K562 (cell line): ENCODE measurements around the gene TMED4. TPM values are rescaled to one million over a fixed set of nuclear protein-coding genes. Genes with fewer than 3 reads are reported as not detected.

ENCODE experiments used
- ATAC-seq: fragments of 200-7000 bp; cut with Tn5 transposase; 3 replicates; pipeline ENCODE4 v1.9.1; 2020; ENCODE audit warnings: moderate library complexity
- BruUV-seq: library from RNA; stranded (reverse); fragments of 400-500 nt; replicated peaks from 2 replicates; lab custom pipeline; 2021; lab: Mats Ljungman, UMichigan
- CTCF ChIA-PET: fragments of 300-600 bp; formaldehyde crosslinking; extraction: SDS; loops from one replicate; lab custom pipeline; 2021; ENCODE audit warnings: low intra/inter-chr PET ratio; lab: Yijun Ruan, JAX
- POLR2A ChIA-PET: fragments of 300-600, 350-650 bp; sonication (Branson Sonifier 250); formaldehyde crosslinking; extraction: SDS; loops from one replicate; lab custom pipeline; 2021; ENCODE audit warnings: antibody characterized with exemption, inconsistent platforms; lab: Yijun Ruan, JAX
- DNase-seq, 4 experiments: peaks; one replicate each; pipeline versions ENCODE4 v3.0.0 to v3.0.0-alpha.2; 2011 to 2018; ENCODE audit warnings: low spot score in 3 of 4, mixed read lengths in 3 of 4; ENCODE audit errors: extremely low read depth in 1 of 4
- FAIRE-seq: peaks from 2 replicates; lab custom pipeline; 2011; peaks lifted over from hg19 to GRCh38; lab: Jason Lieb, UNC
- H2AFZ ChIP-seq: 2 replicates; pipeline ENCODE4 v1.6.0; 2011; ENCODE audit warnings: low read depth, low read length, control low read depth, inconsistent platforms
- H3K27ac ChIP-seq: fragments of 200-600 bp; 3 replicates; pipeline ENCODE4 v1.8.0; 2011; ENCODE audit warnings: low read depth, mild to moderate bottlenecking, control low read depth, inconsistent platforms, low read length, moderate library complexity, mixed read lengths; ENCODE audit errors: extremely low read depth
- H3K27me3 ChIP-seq, 2 experiments: fragments of 300-600 bp in 1 of 2; 2 replicates in 1 of 2; 3 replicates in 1 of 2; pipeline versions ENCODE4 v1.6.0 to v1.8.0; 2011; ENCODE audit warnings: inconsistent platforms in 2 of 2, low read length in 2 of 2, mild to moderate bottlenecking in 1 of 2, mixed read lengths in 1 of 2, moderate library complexity in 1 of 2; ENCODE audit not compliant: control insufficient read depth in 2 of 2, insufficient read depth in 2 of 2
- H3K36me3 ChIP-seq: fragments of 300-600 bp; 3 replicates; pipeline ENCODE4 v1.8.0; 2011; ENCODE audit warnings: mild to moderate bottlenecking, low read length, inconsistent platforms; ENCODE audit not compliant: control insufficient read depth, insufficient read depth
- H3K4me1 ChIP-seq, 2 experiments: fragments of 200-600 bp in 1 of 2; replicated peaks in 1 of 2; 2 replicates in 1 of 2; 3 replicates in 1 of 2; pipeline versions ENCODE4 v1.5.1 to v1.8.0; 2011; ENCODE audit warnings: inconsistent platforms in 2 of 2, low read length in 2 of 2, mild to moderate bottlenecking in 1 of 2, mixed read lengths in 1 of 2, moderate library complexity in 1 of 2; ENCODE audit not compliant: control insufficient read depth in 2 of 2, insufficient read depth in 2 of 2
- H3K4me2 ChIP-seq: 2 replicates; pipeline ENCODE4 v1.6.1; 2011; ENCODE audit warnings: low read length, control low read depth, inconsistent platforms, mixed read lengths; ENCODE audit not compliant: insufficient read depth
- H3K4me3 ChIP-seq: fragments of 200-600 bp; sonication (generic), shearing (Covaris generic); 2 replicates; pipeline ENCODE4 v1.5.1; 2016; ENCODE audit warnings: control low read depth, inconsistent platforms
- H3K79me2 ChIP-seq: fragments of 200-600 bp; 3 replicates; pipeline ENCODE4 v1.8.0; 2011; ENCODE audit warnings: low read length, inconsistent platforms; ENCODE audit not compliant: control insufficient read depth, insufficient read depth
- H3K9ac ChIP-seq, 2 experiments: 2 replicates each; pipeline versions ENCODE4 v1.6.0 to v1.6.1; 2011; ENCODE audit warnings: low read depth in 2 of 2, low read length in 2 of 2, control low read depth in 1 of 2, inconsistent platforms in 1 of 2, mild to moderate bottlenecking in 1 of 2, mixed read lengths in 1 of 2; ENCODE audit not compliant: insufficient read depth in 1 of 2
- H3K9me1 ChIP-seq: one replicate; pipeline ENCODE4 v1.6.0; 2011; ENCODE audit warnings: inconsistent platforms, mild to moderate bottlenecking, low read length, moderate library complexity; ENCODE audit not compliant: control insufficient read depth, insufficient read depth
- H3K9me3 ChIP-seq: replicated peaks from 2 replicates; pipeline ENCODE4 v1.5.1; 2011; ENCODE audit warnings: low read depth, low read length, inconsistent platforms; ENCODE audit not compliant: control insufficient read depth, insufficient read depth
- H4K20me1 ChIP-seq: replicated peaks from 2 replicates; pipeline ENCODE4 v1.6.1; 2011; ENCODE audit warnings: low read length, inconsistent platforms, mixed read lengths; ENCODE audit not compliant: control insufficient read depth, insufficient read depth
- ARNT ChIP-seq, 2 experiments: fragments of 450-650 bp; IDR thresholded peaks; 2 replicates each; pipeline ENCODE4 v1.6.1; 2016; ENCODE audit warnings: mild to moderate bottlenecking in 1 of 2
- CBX8 ChIP-seq: fragments of 200-600 bp; sonication (generic); IDR thresholded peaks from 2 replicates; pipeline ENCODE4 v1.6.1; 2012; ENCODE audit warnings: borderline replicate concordance, mixed run types, low read depth, mild to moderate bottlenecking, moderate library complexity, mixed read lengths, low read length, control low read depth, inconsistent platforms; ENCODE audit not compliant: poor library complexity, severe bottlenecking; ENCODE audit errors: extremely low read depth
- CEBPB ChIP-seq: fragments of 450-650 bp; IDR thresholded peaks from 2 replicates; pipeline ENCODE4 v1.6.1; 2016; ENCODE audit warnings: missing genetic modification characterization, missing compliant biosample characterization
- CEBPG ChIP-seq, 3 experiments: fragments of 200-800 bp in 1 of 3; sonication (Bioruptor generic) in 1 of 3; sonication (generic) in 1 of 3; formaldehyde crosslinking in 1 of 3; IDR thresholded peaks in 2 of 3; conservative IDR thresholded peaks in 1 of 3; 2 replicates each; pipeline versions ENCODE4 v1.6.1 to v1.8.0; 2016 to 2022; ENCODE audit warnings: missing compliant biosample characterization in 2 of 3, missing genetic modification characterization in 2 of 3, mild to moderate bottlenecking in 1 of 3, missing genetic modification reagents in 1 of 3
- CHAMP1 ChIP-seq: fragments of 450-650 bp; IDR thresholded peaks from 2 replicates; pipeline ENCODE4 v1.6.1; 2016; ENCODE audit warnings: mild to moderate bottlenecking
- CXXC5 ChIP-seq: fragments of 250-450 bp; sonication (Bioruptor Pico); IDR thresholded peaks from 2 replicates; pipeline ENCODE4 v1.8.0; 2022; ENCODE audit warnings: inconsistent platforms, mild to moderate bottlenecking, moderate library complexity
- FUS ChIP-seq: fragments of 200-400 bp; formaldehyde crosslinking; optimal IDR thresholded peaks from 2 replicates; pipeline ENCODE3; 2017; ENCODE audit warnings: low read depth, low read length
- NFRKB ChIP-seq: fragments of 450-650 bp; IDR thresholded peaks from 2 replicates; pipeline ENCODE4 v1.6.1; 2016; ENCODE audit warnings: low read depth
- PHTF2 ChIP-seq: fragments of 250-450 bp; sonication (Bioruptor Pico); IDR thresholded peaks from 2 replicates; pipeline ENCODE4 v1.5.0; 2021; ENCODE audit warnings: mild to moderate bottlenecking
- TAL1 ChIP-seq: fragments of 450-650 bp; IDR thresholded peaks from 2 replicates; pipeline ENCODE4 v1.6.1; 2016; ENCODE audit warnings: mild to moderate bottlenecking
- ZHX1 ChIP-seq: fragments of 150-350 bp; conservative IDR thresholded peaks from 2 replicates; pipeline ENCODE4 v1.6.1; 2014; ENCODE audit warnings: low read length
- ZNF121 ChIP-seq: sonication (generic); formaldehyde crosslinking; conservative IDR thresholded peaks from 2 replicates; pipeline ENCODE4 v1.8.0; 2022; ENCODE audit warnings: missing genetic modification reagents
- ZNF507 ChIP-seq: conservative IDR thresholded peaks from 2 replicates; pipeline ENCODE4 v1.6.1; 2017; ENCODE audit warnings: missing genetic modification characterization, missing compliant biosample characterization
- WGBS: fragments of 100-300 bp; shearing (Covaris generic); methylation state at CpG from one replicate; pipeline ENCODE4 v1.1.6; 2016; ENCODE audit warnings: low coverage, mixed read lengths; ENCODE audit not compliant: insufficient coverage; ENCODE audit errors: missing lambda C conversion rate; 5-methylcytosine and 5-hydroxymethylcytosine counted together
- in situ Hi-C: fragments of 300-500 bp; cut with MboI; formaldehyde crosslinking; loops from 4 replicates; pipeline ENCODE4 v1.15.0; 2018; ENCODE audit warnings: inconsistent platforms, mixed read lengths
- intact Hi-C: fragments of 100-400 bp; cut with micrococcal nuclease; formaldehyde crosslinking; loops from 2 replicates; pipeline ENCODE4 v1.14.2; 2022
- polyA plus RNA-seq, 8 experiments: library from polyadenylated mRNA; depleted of rRNA in 4 of 8; stranded (reverse) in 5 of 8; unstranded in 3 of 8; fragments of >200 nt; fragmentation: Nextera tagmentation in 2 of 8; fragmentation: Illumina TruSeq in 1 of 8; extraction: Ambion mirVana in 2 of 8; extraction: Trizol in 1 of 8; gene quantifications; 2 replicates each; pipeline versions ENCODE4 v1.2.1 to v1.2.3, GENCODE V29; 2011 to 2014; ENCODE audit warnings: inconsistent platforms in 1 of 8, missing spikeins in 1 of 8
- total RNA-seq, 7 experiments: library from RNA; depleted of rRNA in 6 of 7; stranded (reverse); fragments of >200 nt in 6 of 7; fragmentation: Illumina TruSeq in 2 of 7; extraction: Trizol in 2 of 7; gene quantifications; 2 replicates each; pipeline versions ENCODE4 v1.2.1 to v1.2.3, GENCODE V29; 2011 to 2021; ENCODE audit warnings: low replicate concordance in 1 of 7
- TF ChIP-seq, protein P1 (sequence below), 3 experiments: IDR thresholded peaks in 2 of 3; conservative IDR thresholded peaks in 1 of 3; 2 replicates each; pipeline ENCODE4 v1.5.1; 2011 to 2012; ENCODE audit warnings: low read length in 3 of 3, mild to moderate bottlenecking in 3 of 3, control low read depth in 2 of 3, improper control_type of control experiment in 1 of 3, inconsistent platforms in 1 of 3, low read depth in 1 of 3, mixed read lengths in 1 of 3, moderate library complexity in 1 of 3; ENCODE audit not compliant: insufficient read depth in 2 of 3

TMED4 gene
- total and polyA plus RNA-seq, 9 of the 15 experiments (the other 6 are each of a cell fraction or from before 2014, with no cell fraction given), result 20.3 to 64.0 (median 42.1) TPM

DNA sequence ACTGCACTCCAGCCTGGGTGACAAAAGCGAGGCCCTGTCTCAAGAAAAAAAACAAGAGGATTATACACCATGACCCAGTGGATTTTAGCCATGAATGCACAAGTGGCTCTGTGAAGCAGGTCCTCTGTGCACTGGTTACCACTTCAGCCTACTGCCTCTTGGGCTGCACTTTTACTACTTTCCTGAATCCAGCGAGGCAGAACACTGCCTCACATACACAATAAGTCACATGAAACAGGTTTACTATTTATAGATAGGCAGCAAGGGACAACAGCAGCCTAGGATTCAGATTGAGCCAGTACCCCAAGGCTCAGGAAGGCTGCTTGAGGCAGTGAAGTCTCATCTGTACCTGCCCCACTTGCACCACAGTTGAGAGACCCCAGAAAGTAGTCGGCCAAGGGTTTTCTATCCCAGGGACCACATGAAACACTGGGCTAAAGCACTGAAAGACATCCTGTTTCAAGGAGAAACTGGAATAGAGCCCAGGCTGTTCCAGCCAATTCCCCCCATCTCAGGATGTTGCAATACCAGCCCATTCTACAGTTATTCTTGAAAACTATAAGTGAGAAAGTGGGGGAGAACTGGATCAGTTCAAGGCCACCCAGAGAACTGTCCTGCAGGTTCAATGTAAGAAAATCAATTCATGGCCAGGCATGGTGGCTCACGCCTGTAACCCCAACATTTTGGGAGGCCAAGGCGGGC lies 14.1 kb upstream of the TMED4 start:
- no peaks in the 10 kb centered on the region for H3K9me3 ChIP-seq
- ATAC-seq, result peak; percentile 79
- no peaks in the 10 kb centered on the region for H4K20me1 ChIP-seq
- in situ Hi-C loops (loop anchor here (10.0 kb wide), 1 partner anchor 539 kb away; no protein-coding TSS in a partner anchor), intact Hi-C loops (no loop called here)
- no peaks in the 10 kb centered on the region for H3K9me1 ChIP-seq
- H3K36me3 ChIP-seq, result no peaks in the 10 kb centered on the region
- no peak overlapping the region for H3K9ac ChIP-seq
- 0 out of 5 replicates have a peak, but pooled peaks cover 0 to 2% of the 10 kb centered on the region in 2 experiments for H3K27me3 ChIP-seq
- ChIA-PET CTCF (no interaction called here), POLR2A (no interaction called here)
- no peak for DNase-seq
- 41% methylated on average over 5 of the region's 5 CpGs for WGBS
- no peak for FAIRE-seq
- BruUV-seq, result no TSS peak
- H2AFZ ChIP-seq, result peak overlapping the region; percentile 38; the same call in 1 of the 2 replicates
- H3K4me2 ChIP-seq, result no peak overlapping the region
- no peaks in the 10 kb centered on the region for H3K79me2 ChIP-seq
- no peak overlapping the region for H3K4me3 ChIP-seq
- H3K4me1 ChIP-seq, result no peaks in the 10 kb centered on the region
- no peak overlapping the region for H3K27ac ChIP-seq
- TF ChIP-seq ZNF507 (tag), result no peak
- no peak for TF ChIP-seq TAL1
- TF ChIP-seq FUS, result no peak
- no peak for TF ChIP-seq PHTF2
- peak; percentile 77 for TF ChIP-seq CEBPB (tag)
- no peak for TF ChIP-seq NFRKB
- TF ChIP-seq ARNT (IDR thresholded peaks at IDR 0.05), result no peak
- TF ChIP-seq CHAMP1, result no peak
- TF ChIP-seq, protein P1, sequence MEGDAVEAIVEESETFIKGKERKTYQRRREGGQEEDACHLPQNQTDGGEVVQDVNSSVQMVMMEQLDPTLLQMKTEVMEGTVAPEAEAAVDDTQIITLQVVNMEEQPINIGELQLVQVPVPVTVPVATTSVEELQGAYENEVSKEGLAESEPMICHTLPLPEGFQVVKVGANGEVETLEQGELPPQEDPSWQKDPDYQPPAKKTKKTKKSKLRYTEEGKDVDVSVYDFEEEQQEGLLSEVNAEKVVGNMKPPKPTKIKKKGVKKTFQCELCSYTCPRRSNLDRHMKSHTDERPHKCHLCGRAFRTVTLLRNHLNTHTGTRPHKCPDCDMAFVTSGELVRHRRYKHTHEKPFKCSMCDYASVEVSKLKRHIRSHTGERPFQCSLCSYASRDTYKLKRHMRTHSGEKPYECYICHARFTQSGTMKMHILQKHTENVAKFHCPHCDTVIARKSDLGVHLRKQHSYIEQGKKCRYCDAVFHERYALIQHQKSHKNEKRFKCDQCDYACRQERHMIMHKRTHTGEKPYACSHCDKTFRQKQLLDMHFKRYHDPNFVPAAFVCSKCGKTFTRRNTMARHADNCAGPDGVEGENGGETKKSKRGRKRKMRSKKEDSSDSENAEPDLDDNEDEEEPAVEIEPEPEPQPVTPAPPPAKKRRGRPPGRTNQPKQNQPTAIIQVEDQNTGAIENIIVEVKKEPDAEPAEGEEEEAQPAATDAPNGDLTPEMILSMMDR (IDR thresholded peaks at IDR 0.05 in 2 of 3, conservative IDR thresholded peaks at IDR 0.05 in 1 of 3; ENCODE audit: insufficient read depth in 2 of 3, low read depth in 1 of 3, low read length in 3 of 3), result 0 out of 6 replicates have a peak, but pooled peaks of 1 of the 3 experiments have one; percentile 1
- TF ChIP-seq ZNF121, result peak; percentile 48
- TF ChIP-seq CBX8, result no peak
- TF ChIP-seq CEBPG (CRISPR knock-in tag; IDR thresholded peaks at IDR 0.05), result no peak
- TF ChIP-seq CEBPG (tag; conservative IDR thresholded peaks at IDR 0.05 in 1 of 2, IDR thresholded peaks at IDR 0.05 in 1 of 2), result peak in 1 of 2 experiments; percentile 63; a peak in 2 of 4 replicates
- no peak for TF ChIP-seq ZHX1
- TF ChIP-seq CXXC5 (CRISPR knock-in tag), result no peak
